DND-41 (cell line): ENCODE measurements around the gene PPFIBP2.

Experiments
- CTCF ChIP-seq: IDR thresholded peaks from 2 replicates; pipeline ENCODE4 v1.5.1; 2012; ENCODE audit warnings: borderline replicate concordance, low read length, moderate library complexity, mild to moderate bottlenecking; ENCODE audit not compliant: poor library complexity, severe bottlenecking; ENCODE audit errors: extremely low read depth
- EZH2 ChIP-seq: IDR thresholded peaks from 3 replicates; pipeline ENCODE4 v1.6.1; 2012; ENCODE audit warnings: borderline replicate concordance, low read depth, mild to moderate bottlenecking, moderate library complexity, low read length, inconsistent platforms; ENCODE audit not compliant: severe bottlenecking

DNA sequence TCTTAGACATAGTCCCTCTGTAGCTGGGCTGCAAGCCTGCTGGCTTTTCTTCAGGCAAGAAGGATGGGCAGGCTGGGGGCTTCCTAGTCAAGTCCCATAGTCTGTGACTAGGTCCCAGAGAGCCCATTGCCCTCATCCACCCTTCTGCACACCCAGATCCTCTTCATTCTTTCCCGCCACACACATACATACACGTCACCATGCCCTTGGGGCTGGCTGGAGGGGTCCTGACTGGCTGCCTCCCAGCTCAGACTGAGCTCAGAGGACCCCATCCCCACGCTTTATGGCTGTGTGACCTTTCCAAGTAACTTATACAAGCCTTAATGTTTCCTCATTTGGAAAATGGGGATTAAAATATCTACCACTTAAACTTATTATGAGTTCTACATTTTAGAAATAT, 13.5 kb upstream of the PPFIBP2 start:
- no peak for TF ChIP-seq CTCF
- no peak for TF ChIP-seq EZH2
